Measurements from ENCODE around the gene PRDX5.

PRDX5 gene

GRCh38 chr11:64317961-64318765, at the start of gene PRDX5:
Gene PRDX5, plus strand, starts transcription at chr11:64318121. Its CDS starts 95 bp downstream, at chr11:64318216.
- DNase-seq (ENCODE audit: low read depth): peak; percentile 94

GRCh38 chr11:64268893-64269539, 48.9 kb upstream of the PRDX5 start:
- no peak for DNase-seq (ENCODE audit: low read depth)

GRCh38 chr11:64269540-64270220, 48.2 kb upstream of the PRDX5 start:
- DNase-seq (ENCODE audit: low read depth): peak; percentile 99

GRCh38 chr11:64275031-64275800, 42.7 kb upstream of the PRDX5 start:
- no peak for DNase-seq (ENCODE audit: low read depth)

- DNase-seq (ENCODE audit: low read depth): no peak
Observed at GRCh38 chr11:64275841-64276240, 42.1 kb upstream of the PRDX5 start.

- no peak for DNase-seq (ENCODE audit: low read depth)
Observed at GRCh38 chr11:64276653-64277431, 41.1 kb upstream of the PRDX5 start.

GRCh38 chr11:64278576-64279190, 39.2 kb upstream of the PRDX5 start:
- DNase-seq (ENCODE audit: low read depth): no peak

GRCh38 chr11:64281957-64282770, 35.8 kb upstream of the PRDX5 start:
- DNase-seq (ENCODE audit: low read depth): no peak

GRCh38 chr11:64283092-64283491, 34.8 kb upstream of the PRDX5 start:
- DNase-seq (ENCODE audit: low read depth): no peak

GRCh38 chr11:64284048-64284961, 33.6 kb upstream of the PRDX5 start, which contains the start of gene BAD:
Gene BAD, minus strand, starts transcription at chr11:64284665. Its CDS starts 297 bp downstream, at chr11:64284368.
- DNase-seq (ENCODE audit: low read depth): peak; percentile 84

GRCh38 chr11:64284962-64285884, 32.7 kb upstream of the PRDX5 start, which contains the start of gene GPR137:
Gene GPR137, plus strand, starts transcription at chr11:64285848. Its CDS starts 677 bp downstream, at chr11:64286525.
- no peak for DNase-seq (ENCODE audit: low read depth)

- no peak for DNase-seq (ENCODE audit: low read depth)
Observed at GRCh38 chr11:64285885-64286800, 31.8 kb upstream of the PRDX5 start.

GRCh38 chr11:64286801-64287159, 31.1 kb upstream of the PRDX5 start:
- no peak for DNase-seq (ENCODE audit: low read depth)

- no peak for DNase-seq (ENCODE audit: low read depth)
Observed at GRCh38 chr11:64287676-64288352, 30.1 kb upstream of the PRDX5 start.

- DNase-seq (ENCODE audit: low read depth): no peak
Observed at GRCh38 chr11:64288353-64288750, 29.6 kb upstream of the PRDX5 start.

GRCh38 chr11:64289002-64289564, 28.8 kb upstream of the PRDX5 start:
- no peak for DNase-seq (ENCODE audit: low read depth)
